ENCODE results near the gene IARS1.

IARS1 gene

DNA sequence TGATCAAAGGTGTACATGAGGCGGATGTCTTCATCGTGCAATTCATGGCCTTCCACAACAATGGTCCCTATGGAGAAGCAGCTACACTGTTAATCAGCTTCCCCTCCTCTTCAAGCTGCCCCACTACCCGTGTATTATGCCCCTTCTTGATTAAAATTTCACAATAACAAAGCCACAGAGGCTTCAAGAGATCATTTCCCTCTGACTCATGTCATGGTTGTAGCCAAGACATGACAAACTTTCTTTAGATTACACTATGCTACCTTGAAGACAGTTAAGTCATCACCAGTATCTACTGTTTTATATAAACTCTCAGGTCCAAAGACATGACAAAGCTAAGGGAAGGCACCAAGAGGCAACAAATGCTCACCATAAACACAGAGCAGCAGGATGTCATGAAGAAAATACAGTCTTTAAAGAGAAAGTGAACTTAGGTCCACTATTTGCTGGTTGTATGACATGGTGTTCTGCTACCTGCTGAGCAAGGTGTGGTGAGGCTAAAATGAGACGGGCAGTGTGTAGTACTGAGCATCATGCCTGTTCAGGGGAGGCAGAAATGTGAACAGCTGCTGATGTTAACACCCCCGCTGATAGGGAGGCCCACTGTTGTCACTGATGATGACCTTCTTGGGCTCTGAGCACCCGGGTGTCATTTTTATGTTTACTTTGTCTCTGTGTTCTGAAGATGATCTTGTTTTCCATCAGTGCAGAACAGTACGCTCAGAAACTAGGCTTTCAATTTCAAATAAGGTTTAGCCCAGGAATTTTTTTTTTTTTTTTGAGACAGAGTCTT, 48.3 kb downstream of the IARS1 start:
- no peak for DNase-seq (ENCODE audit: low read depth in 2 of 2)
